Umbilical cord (tissue), 2 donors: ENCODE results near the gene ZFP69. TPM values are rescaled to one million over a fixed set of nuclear protein-coding genes. Genes with fewer than 3 reads are reported as not detected.

Source experiments
- DNase-seq: peaks from one replicate; pipeline ENCODE4 v3.0.0-alpha.2; 2015; ENCODE audit warnings: low spot score
- total RNA-seq: library from RNA; depleted of rRNA; stranded (reverse); fragments of >200 nt; gene quantifications from one replicate; pipeline ENCODE4 v1.2.3, GENCODE V29; 2014; ENCODE audit warnings: low replicate concordance; ENCODE audit not compliant: insufficient read depth

The ZFP69 gene
- total RNA-seq, 1 donor from 2014 or later: 8.9 TPM

- peak; percentile 88 for DNase-seq
Observed at GRCh38 chr1:40508375-40509341, 31.6 kb downstream of the ZFP69 start, which contains the start of gene EXO5. Gene EXO5, plus strand, starts transcription at chr1:40508767. Its CDS starts 5,778 bp downstream, at chr1:40514545.

- DNase-seq: no peak
Observed at GRCh38 chr1:40519517-40519916, 42.4 kb downstream of the ZFP69 start.

- DNase-seq: no peak
Observed at GRCh38 chr1:40530735-40531380, 53.8 kb downstream of the ZFP69 start.

- peak; percentile 98 for DNase-seq
Observed at GRCh38 chr1:40531381-40532061, 54.4 kb downstream of the ZFP69 start, which contains the start of gene ZNF684. Gene ZNF684, plus strand, starts transcription at chr1:40531637. Its CDS starts 1,530 bp downstream, at chr1:40533167.

GRCh38 chr1:40532062-40532389 lies 54.9 kb downstream of the ZFP69 start:
- DNase-seq: no peak

GRCh38 chr1:40532844-40533424 lies 55.8 kb downstream of the ZFP69 start:
- DNase-seq: peak; percentile 43

- DNase-seq: no peak
Observed at GRCh38 chr1:40534589-40534988, 57.5 kb downstream of the ZFP69 start.

- DNase-seq: no peak
Observed at GRCh38 chr1:40535732-40536131, 58.6 kb downstream of the ZFP69 start.

GRCh38 chr1:40539338-40539737 lies 62.2 kb downstream of the ZFP69 start:
- DNase-seq: no peak

Other genes with a start within 250 kb of the ZFP69 start
- not detected for gene TMCO2, start 229.4 kb upstream of the ZFP69 start, total RNA-seq
- 60.7 TPM for gene ZMPSTE24, start 219.1 kb upstream of the ZFP69 start, total RNA-seq
- 9.1 TPM for gene COL9A2, start 160.0 kb upstream of the ZFP69 start, total RNA-seq
- 20.2 TPM for gene SMAP2, start 103.6 kb upstream of the ZFP69 start, total RNA-seq
- gene ZFP69B, start 26.8 kb upstream of the ZFP69 start, total RNA-seq: 6.5 TPM
- gene EXO5, start 31.5 kb downstream of the ZFP69 start, total RNA-seq: 5.3 TPM
- gene ZNF684, start 54.3 kb downstream of the ZFP69 start, total RNA-seq: 6.7 TPM
- 5.8 TPM for gene RIMS3, start 188.4 kb downstream of the ZFP69 start, total RNA-seq
- 38.0 TPM for gene NFYC, start 214.4 kb downstream of the ZFP69 start, total RNA-seq